Activated CD4-positive, alpha-beta T cell treated with anti-CD3 and anti-CD28 coated beads for 36 hours (primary cell): ENCODE measurements around the gene SYT13. TPM values are rescaled to one million over a fixed set of nuclear protein-coding genes. Genes with fewer than 3 reads are reported as not detected.

Experiments
- ATAC-seq: fragments of 200-7000 bp; cut with Tn5 transposase; one replicate; pipeline ENCODE4 v1.10.0; 2021; ENCODE audit warnings: mild to moderate bottlenecking, moderate library complexity
- CTCF ChIA-PET: fragments of 350-600 bp; sonication (Branson Sonifier 250); formaldehyde crosslinking; loops from one replicate; lab custom pipeline; 2021; ENCODE audit warnings: antibody characterized with exemption; lab: Charles Lee
- POLR2A ChIA-PET: fragments of 350-600 bp; sonication (Branson Sonifier 250); formaldehyde crosslinking; loops from one replicate; lab custom pipeline; 2021; ENCODE audit warnings: antibody characterized with exemption, inconsistent platforms; lab: Charles Lee
- DNase-seq: peaks from one replicate; pipeline ENCODE4 v3.0.0-alpha.2; 2020
- H3K27ac Mint-ChIP-seq: one replicate; pipeline ENCODE4 v1.8.0; 2021; ENCODE audit warnings: mixed read lengths
- H3K27me3 Mint-ChIP-seq: one replicate; pipeline ENCODE4 v1.8.0; 2021; ENCODE audit warnings: mixed read lengths
- H3K36me3 Mint-ChIP-seq: one replicate; pipeline ENCODE4 v1.8.0; 2021; ENCODE audit warnings: low read depth, mixed read lengths
- H3K4me1 Mint-ChIP-seq: one replicate; pipeline ENCODE4 v1.8.0; 2021; ENCODE audit warnings: mixed read lengths
- H3K4me3 Mint-ChIP-seq: one replicate; pipeline ENCODE4 v1.8.0; 2021; ENCODE audit warnings: mild to moderate bottlenecking, moderate library complexity, mixed read lengths
- H3K9me3 Mint-ChIP-seq: one replicate; pipeline ENCODE4 v1.8.0; 2021; ENCODE audit warnings: low read depth, mixed read lengths
- intact Hi-C, 2 experiments: fragments of 100-400 bp; cut with DNase I in 1 of 2; cut with micrococcal nuclease in 1 of 2; formaldehyde crosslinking; loops; one replicate each; pipeline versions ENCODE4 v1.14.2 to v1.15.1; 2022 to 2024; cut with DNase I, micrococcal nuclease
- total RNA-seq, 2 experiments: library from RNA; stranded (reverse); gene quantifications; one replicate each; pipeline ENCODE4 v1.2.3, GENCODE V29; 2021

Gene SYT13
- total RNA-seq, result not detected

- ChIA-PET CTCF (interaction anchor here (0.6 to 1.1 kb wide), 6 partner anchors 16 to 860 kb away, joined by 3 to 5 read pairs (median 3); no protein-coding TSS in a partner anchor), POLR2A (no interaction called here)
- DNase-seq (no peak), ATAC-seq (no peak)
- Mint-ChIP-seq H3K9me3 (no peaks in the 10 kb centered on the region), H3K4me3 (no peak within 1 kb of the TSS), H3K27ac (no peak within 1 kb of the TSS), H3K4me1 (no peaks in the 10 kb centered on the region), H3K27me3 (peaks cover 58% of the 10 kb centered on the region), H3K36me3 (no peaks in the 10 kb centered on the region)
- intact Hi-C loops, result no loop called here
These were observed at the start of gene SYT13 for GRCh38 chr11:45285930-45286632. Gene SYT13 (minus strand): TSS chr11:45286341. CDS start chr11:45286207, 134 bp downstream.

- Mint-ChIP-seq H3K4me3 (no peak overlapping the region), H3K4me1 (peaks cover 10% of the 10 kb centered on the region), H3K36me3 (no peaks in the 10 kb centered on the region), H3K9me3 (no peaks in the 10 kb centered on the region), H3K27ac (no peak overlapping the region), H3K27me3 (peaks cover 6% of the 10 kb centered on the region)
- intact Hi-C loops, result loop anchor here in 1 of 2 experiments (10.0 kb wide), 1 partner anchor 391 kb away; no protein-coding TSS in a partner anchor
- DNase-seq (no peak), ATAC-seq (no peak)
- ChIA-PET POLR2A (no interaction called here), CTCF (interaction anchor here (1.5 to 4.3 kb wide), 3 partner anchors 225 to 436 kb away, joined by 4 to 35 read pairs (median 4); no protein-coding TSS in a partner anchor)
These were observed 49.3 kb upstream of the SYT13 start for GRCh38 chr11:45335434-45335833.

- ChIA-PET CTCF (interaction anchor here (1.3 to 4.3 kb wide), 5 partner anchors 219 to 437 kb away, joined by 3 to 35 read pairs (median 4); no protein-coding TSS in a partner anchor), POLR2A (no interaction called here)
- no peak for ATAC-seq
- no peak overlapping the region for H3K27ac Mint-ChIP-seq
- peaks cover 4% of the 10 kb centered on the region for H3K4me1 Mint-ChIP-seq
- peaks cover 6% of the 10 kb centered on the region for H3K27me3 Mint-ChIP-seq
- H3K4me3 Mint-ChIP-seq, result no peak overlapping the region
- no peak for DNase-seq
- H3K36me3 Mint-ChIP-seq, result no peaks in the 10 kb centered on the region
- H3K9me3 Mint-ChIP-seq, result no peaks in the 10 kb centered on the region
- intact Hi-C loops, result loop anchor here in 1 of 2 experiments (10.0 kb wide), 1 partner anchor 390 kb away; no protein-coding TSS in a partner anchor
These were observed 48.7 kb upstream of the SYT13 start for GRCh38 chr11:45334836-45335235.

GRCh38 chr11:45334410-45334809 lies 48.3 kb upstream of the SYT13 start:
- Mint-ChIP-seq H3K4me3 (no peak overlapping the region), H3K36me3 (no peaks in the 10 kb centered on the region), H3K27ac (no peak overlapping the region), H3K9me3 (no peaks in the 10 kb centered on the region), H3K4me1 (no peaks in the 10 kb centered on the region), H3K27me3 (peaks cover 6% of the 10 kb centered on the region)
- intact Hi-C loops, result loop anchor here in 1 of 2 experiments (10.0 kb wide), 1 partner anchor 390 kb away; no protein-coding TSS in a partner anchor
- ChIA-PET POLR2A (no interaction called here), CTCF (interaction anchor here (1.3 to 4.3 kb wide), 4 partner anchors 219 to 227 kb away, joined by 3 to 35 read pairs (median 4); no protein-coding TSS in a partner anchor)
- no peak for DNase-seq
- no peak for ATAC-seq

- Mint-ChIP-seq H3K4me3 (no peak overlapping the region), H3K27ac (no peak overlapping the region)
- POLR2A ChIA-PET, result no interaction called here
These were observed 47.1 kb upstream of the SYT13 start for GRCh38 chr11:45333001-45333971.

GRCh38 chr11:45332276-45332934 lies 46.3 kb upstream of the SYT13 start:
- Mint-ChIP-seq H3K36me3 (no peaks in the 10 kb centered on the region), H3K4me3 (no peak overlapping the region)
- peak; percentile 57 for ATAC-seq

More at GRCh38 chr11:45333001-45333971, 47.1 kb upstream of the SYT13 start:
- no peaks in the 10 kb centered on the region for H3K9me3 Mint-ChIP-seq
- CTCF ChIA-PET, result interaction anchor here (0.7 to 4.3 kb wide), 16 partner anchors 9 to 445 kb away, joined by 3 to 35 read pairs (median 4); no protein-coding TSS in a partner anchor
- peak; percentile 29 for DNase-seq
- H3K36me3 Mint-ChIP-seq, result no peaks in the 10 kb centered on the region
- H3K27me3 Mint-ChIP-seq, result peaks cover 6% of the 10 kb centered on the region
- ATAC-seq, result no peak
- H3K4me1 Mint-ChIP-seq, result no peaks in the 10 kb centered on the region
- intact Hi-C loops, result loop anchor here (2.0 to 10.0 kb wide), 3 partner anchors 80 to 396 kb away; no protein-coding TSS in a partner anchor

GRCh38 chr11:45331839-45332238 lies 45.7 kb upstream of the SYT13 start:
- no peak overlapping the region for H3K27ac Mint-ChIP-seq
- intact Hi-C loops, result loop anchor here (1.0 to 10.0 kb wide), 5 partner anchors 39 to 395 kb away; no protein-coding TSS in a partner anchor
- H3K4me1 Mint-ChIP-seq, result no peaks in the 10 kb centered on the region
- ChIA-PET POLR2A (no interaction called here), CTCF (interaction anchor here (0.7 to 1.9 kb wide), 13 partner anchors 8 to 584 kb away, joined by 3 to 19 read pairs (median 3); no protein-coding TSS in a partner anchor)
- peaks cover 11% of the 10 kb centered on the region for H3K27me3 Mint-ChIP-seq
- H3K36me3 Mint-ChIP-seq, result no peaks in the 10 kb centered on the region
- no peak for DNase-seq
- H3K9me3 Mint-ChIP-seq, result peaks cover 3% of the 10 kb centered on the region
- H3K4me3 Mint-ChIP-seq, result no peak overlapping the region
- ATAC-seq, result no peak

More at GRCh38 chr11:45332276-45332934, 46.3 kb upstream of the SYT13 start:
- Mint-ChIP-seq H3K27ac (no peak overlapping the region), H3K27me3 (peaks cover 8% of the 10 kb centered on the region), H3K4me1 (no peaks in the 10 kb centered on the region), H3K9me3 (no peaks in the 10 kb centered on the region)
- POLR2A ChIA-PET, result no interaction called here
- intact Hi-C loops, result loop anchor here (1.0 to 10.0 kb wide), 5 partner anchors 39 to 396 kb away; no protein-coding TSS in a partner anchor
- peak; percentile 51 for DNase-seq
- CTCF ChIA-PET, result interaction anchor here (0.8 to 4.3 kb wide), 15 partner anchors 9 to 446 kb away, joined by 3 to 35 read pairs (median 3); no protein-coding TSS in a partner anchor

GRCh38 chr11:45328726-45329125 lies 42.6 kb upstream of the SYT13 start:
- DNase-seq, result no peak
- intact Hi-C loops, result no loop called here
- H3K9me3 Mint-ChIP-seq, result peaks cover 3% of the 10 kb centered on the region
- ChIA-PET CTCF (interaction anchor here (1.0 to 1.9 kb wide), 4 partner anchors 10 to 219 kb away, joined by 3 to 7 read pairs (median 4); no protein-coding TSS in a partner anchor), POLR2A (no interaction called here)
- no peaks in the 10 kb centered on the region for H3K36me3 Mint-ChIP-seq
- H3K27ac Mint-ChIP-seq, result no peak overlapping the region
- no peak for ATAC-seq
- H3K4me3 Mint-ChIP-seq, result no peak overlapping the region
- H3K4me1 Mint-ChIP-seq, result no peaks in the 10 kb centered on the region
- H3K27me3 Mint-ChIP-seq, result peaks cover 16% of the 10 kb centered on the region

GRCh38 chr11:45324459-45324858 lies 38.3 kb upstream of the SYT13 start:
- ChIA-PET POLR2A (no interaction called here), CTCF (interaction anchor here (2.3 kb wide), 1 partner anchor 9 kb away, joined by 8 read pairs; no protein-coding TSS in a partner anchor)
- H3K4me1 Mint-ChIP-seq, result no peaks in the 10 kb centered on the region
- H3K36me3 Mint-ChIP-seq, result no peaks in the 10 kb centered on the region
- peaks cover 3% of the 10 kb centered on the region for H3K9me3 Mint-ChIP-seq
- H3K27me3 Mint-ChIP-seq, result peaks cover 18% of the 10 kb centered on the region
- intact Hi-C loops, result no loop called here
- no peak overlapping the region for H3K4me3 Mint-ChIP-seq
- no peak for DNase-seq
- H3K27ac Mint-ChIP-seq, result no peak overlapping the region
- ATAC-seq, result no peak

GRCh38 chr11:45323601-45324249 lies 37.6 kb upstream of the SYT13 start:
- Mint-ChIP-seq H3K27me3 (peaks cover 22% of the 10 kb centered on the region), H3K4me1 (no peaks in the 10 kb centered on the region), H3K4me3 (no peak overlapping the region), H3K27ac (no peak overlapping the region), H3K9me3 (peaks cover 3% of the 10 kb centered on the region), H3K36me3 (no peaks in the 10 kb centered on the region)
- POLR2A ChIA-PET, result no interaction called here
- intact Hi-C loops, result no loop called here
- CTCF ChIA-PET, result interaction anchor here (1.0 to 2.3 kb wide), 2 partner anchors 9 to 429 kb away, joined by 3 to 8 read pairs; no protein-coding TSS in a partner anchor
- ATAC-seq, result no peak
- no peak for DNase-seq
